Neural cell (in vitro differentiated cells): ENCODE results near the gene BLCAP.
A peak's percentile ranks its signal among the peaks of the same experiment; 100 is the strongest.

Experiments used
- CTCF ChIP-seq: fragments of 450-650 bp; IDR thresholded peaks from 2 replicates; pipeline ENCODE4 v1.5.1; 2014; ENCODE audit warnings: antibody characterized with exemption, mild to moderate bottlenecking, moderate library complexity; ENCODE audit not compliant: poor library complexity, severe bottlenecking
- EP300 ChIP-seq: fragments of 450-650 bp; conservative IDR thresholded peaks from 2 replicates; pipeline ENCODE4 v1.6.1; 2014; ENCODE audit warnings: antibody characterized with exemption, mild to moderate bottlenecking, moderate library complexity; ENCODE audit not compliant: poor library complexity, severe bottlenecking
- EZH2 ChIP-seq: fragments of 200-600, 300-800 bp; shearing (Covaris generic), sonication (generic); IDR thresholded peaks from 2 replicates; pipeline ENCODE4 v1.6.1; 2014; ENCODE audit warnings: antibody characterized with exemption, low read length, borderline replicate concordance, mild to moderate bottlenecking; ENCODE audit not compliant: insufficient read depth, poor library complexity, severe bottlenecking
- POLR2AphosphoS5 ChIP-seq: IDR thresholded peaks from 2 replicates; pipeline ENCODE4 v1.6.1; 2012
- RAD21 ChIP-seq: fragments of 450-650 bp; conservative IDR thresholded peaks from 2 replicates; pipeline ENCODE4 v1.6.1; 2014; ENCODE audit warnings: antibody characterized with exemption, mild to moderate bottlenecking, moderate library complexity
- REST ChIP-seq: IDR thresholded peaks from 2 replicates; pipeline ENCODE4 v1.6.1; 2012; ENCODE audit warnings: borderline replicate concordance
- SMC3 ChIP-seq: fragments of 450-650 bp; conservative IDR thresholded peaks from 2 replicates; pipeline ENCODE4 v1.6.1; 2014; ENCODE audit warnings: antibody characterized with exemption, mild to moderate bottlenecking, moderate library complexity; ENCODE audit not compliant: poor library complexity
- TAF1 ChIP-seq: IDR thresholded peaks from 2 replicates; pipeline ENCODE4 v1.6.1; 2012; ENCODE audit warnings: low read depth

- no peak for TF ChIP-seq RAD21
- TF ChIP-seq POLR2AphosphoS5 = peak; percentile 12
- no peak for TF ChIP-seq CTCF
- no peak for TF ChIP-seq EP300
- TF ChIP-seq EZH2 = no peak
- TF ChIP-seq REST = peak; percentile 73
- no peak for TF ChIP-seq TAF1
- TF ChIP-seq SMC3 = no peak
These were observed 5.2 kb downstream of the BLCAP start for GRCh38 chr20:37522260-37523011.
